NK-92 (cell line): ENCODE data around the gene CFAP77.

ENCODE experiments used
- DNase-seq: peaks from one replicate; lab custom pipeline; 2025; ENCODE audit not compliant: unreplicated experiment; lab: John Stamatoyannopoulos, UW

The CFAP77 gene

GRCh38 chr9:132407196-132407595 is 2.8 kb upstream of the CFAP77 start:
- no peak for DNase-seq

- DNase-seq: no peak
Measured at GRCh38 chr9:132408521-132408920, 1.5 kb upstream of the CFAP77 start.

GRCh38 chr9:132410642-132411041 is 631 bp downstream of the CFAP77 start:
- DNase-seq: no peak

GRCh38 chr9:132411091-132411508 is 1.1 kb downstream of the CFAP77 start:
- no peak for DNase-seq

DNA sequence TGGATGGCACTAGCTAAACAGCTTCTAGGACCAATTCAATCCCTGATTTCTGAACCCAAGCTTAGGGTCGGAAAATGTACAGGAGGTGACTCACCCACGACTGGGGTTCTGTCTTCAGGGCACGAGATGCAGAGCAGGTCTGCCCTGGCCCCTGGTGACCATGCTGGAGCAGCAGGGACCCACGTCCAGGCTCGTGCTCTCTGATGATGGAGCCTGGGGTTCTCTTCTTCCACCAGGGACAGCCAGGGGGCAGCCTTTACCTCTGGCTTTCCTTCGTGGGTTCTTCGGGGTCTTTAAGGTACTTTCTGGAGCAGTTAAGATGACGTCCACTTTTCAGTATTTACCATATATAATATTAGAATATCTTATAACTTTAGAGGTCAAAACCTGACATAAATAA is 2.1 kb downstream of the CFAP77 start:
- DNase-seq: no peak

- no peak for DNase-seq
Measured at GRCh38 chr9:132413926-132414325, 3.9 kb downstream of the CFAP77 start.

DNA sequence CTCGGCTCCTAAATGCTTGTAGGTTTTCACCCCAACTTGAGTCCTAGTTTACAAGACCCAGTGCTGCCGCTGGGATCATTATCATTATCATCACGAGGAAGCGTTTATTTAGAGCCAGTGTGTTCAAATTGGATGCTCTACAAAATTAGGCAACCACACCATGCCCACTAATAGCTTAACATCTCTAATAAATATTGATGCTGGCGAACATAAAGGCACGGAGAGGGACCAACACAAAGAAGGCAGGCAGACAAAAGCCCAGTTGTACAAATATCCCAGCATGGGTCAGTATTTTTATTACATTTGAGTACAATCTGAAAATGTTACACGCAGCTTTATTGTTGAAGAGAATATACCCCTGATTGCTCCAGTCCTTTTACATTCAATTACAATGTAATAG is 4.7 kb downstream of the CFAP77 start:
- DNase-seq: no peak

GRCh38 chr9:132415181-132415580 is 5.2 kb downstream of the CFAP77 start:
- DNase-seq: no peak

GRCh38 chr9:132418726-132419363 is 8.8 kb downstream of the CFAP77 start:
- DNase-seq: no peak

- no peak for DNase-seq
Measured at GRCh38 chr9:132422574-132422973, 12.6 kb downstream of the CFAP77 start.

GRCh38 chr9:132423503-132423902 is 13.5 kb downstream of the CFAP77 start:
- DNase-seq: no peak

- no peak for DNase-seq
Measured at GRCh38 chr9:132424857-132425674, 15.1 kb downstream of the CFAP77 start.

DNA sequence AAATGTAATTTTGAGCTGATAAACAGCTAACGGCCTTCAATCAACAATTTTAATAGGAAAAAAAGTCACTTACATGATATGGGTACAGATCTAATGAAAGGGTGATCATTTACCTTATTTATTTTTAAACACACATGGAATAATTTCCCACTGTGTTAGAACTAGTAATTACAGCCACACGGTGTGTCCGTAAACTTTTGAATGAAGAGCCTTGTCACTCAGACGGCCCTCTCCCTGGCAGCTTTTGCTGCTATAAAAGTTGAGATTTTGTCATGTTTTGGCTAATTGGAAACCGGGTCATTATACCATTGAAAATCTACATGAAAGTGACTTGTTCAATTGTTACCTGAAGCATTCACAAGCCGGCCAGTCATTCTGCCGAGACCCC is 15.7 kb downstream of the CFAP77 start:
- DNase-seq: no peak

DNA sequence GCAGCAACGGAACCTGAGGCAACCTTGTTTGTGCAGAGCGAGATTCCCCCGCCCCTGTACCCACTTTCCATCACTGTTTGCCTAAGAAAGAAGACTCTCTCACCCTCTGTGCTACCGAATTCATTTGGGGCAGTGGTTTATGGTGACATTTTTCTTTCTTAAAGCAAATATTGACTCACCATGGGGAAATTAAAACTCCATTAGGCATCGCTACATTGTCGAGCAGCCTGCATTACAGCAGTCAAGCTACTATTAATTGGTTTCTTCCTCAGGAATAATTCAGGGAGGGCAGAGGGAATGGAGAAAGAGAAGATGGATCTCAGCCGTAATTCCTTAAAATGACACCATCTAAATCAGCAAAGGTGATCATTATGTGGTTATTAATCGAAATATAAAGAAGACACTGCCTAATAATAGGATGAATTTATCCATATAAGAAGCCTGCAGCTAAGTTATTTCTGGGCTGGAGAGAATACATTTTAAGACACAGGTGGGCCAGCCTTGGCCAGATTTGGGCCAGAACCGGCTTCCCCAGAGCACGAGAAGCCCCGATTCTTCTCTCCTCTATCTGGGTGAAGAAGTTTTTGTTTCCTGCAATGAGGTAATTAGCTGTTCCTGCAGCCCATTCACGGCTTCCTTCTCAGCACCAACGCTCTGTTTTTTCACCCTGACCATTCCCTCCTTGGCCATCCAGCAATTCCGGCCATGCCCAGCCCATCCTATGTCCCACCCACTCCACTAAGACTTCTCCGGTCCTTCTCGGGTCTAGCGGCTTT is 16.8 kb downstream of the CFAP77 start:
- DNase-seq: no peak

DNA sequence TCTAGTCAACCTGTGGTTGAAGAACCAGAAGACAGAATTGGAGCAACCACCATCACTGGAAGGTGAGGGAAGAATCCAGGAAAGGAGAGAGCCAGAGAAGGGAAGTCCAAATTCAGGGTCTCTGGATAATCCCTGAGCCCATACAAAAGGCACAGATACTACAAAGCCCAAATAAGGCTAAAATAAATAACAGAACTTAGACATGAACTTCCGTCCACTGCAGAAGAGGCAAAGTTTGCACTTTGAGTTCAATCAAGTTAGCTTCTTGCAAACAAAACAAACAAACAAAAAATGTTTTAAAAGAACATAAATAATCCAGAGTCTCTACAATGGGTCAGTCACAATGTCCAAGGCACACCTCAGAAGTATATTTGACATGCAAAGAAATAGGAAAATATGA is 21.0 kb downstream of the CFAP77 start:
- DNase-seq: no peak

GRCh38 chr9:132434881-132435280 is 24.9 kb downstream of the CFAP77 start:
- DNase-seq: no peak

GRCh38 chr9:132439153-132439552 is 29.1 kb downstream of the CFAP77 start:
- no peak for DNase-seq

- DNase-seq: no peak
Measured at GRCh38 chr9:132440735-132441134, 30.7 kb downstream of the CFAP77 start.

DNA sequence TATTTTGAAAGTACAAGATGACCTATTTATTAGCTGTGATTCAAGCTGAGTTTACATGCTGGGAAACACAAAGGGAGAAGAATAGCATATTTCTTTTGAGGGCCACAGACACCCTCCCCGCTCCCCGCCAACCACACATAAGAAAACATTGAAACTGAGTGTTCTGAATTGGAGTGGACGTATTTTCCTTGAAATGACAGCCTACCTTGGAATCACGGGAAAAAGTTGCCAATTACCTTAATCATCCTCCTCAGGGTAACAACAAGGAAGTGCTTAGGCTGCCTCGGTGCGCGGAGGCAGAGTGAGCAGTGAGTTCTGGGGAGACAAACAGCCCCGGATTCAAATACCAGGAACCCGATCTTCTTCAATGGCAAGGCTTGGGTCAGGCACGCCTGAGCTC is 31.4 kb downstream of the CFAP77 start:
- DNase-seq: no peak

GRCh38 chr9:132443951-132444607 is 34.1 kb downstream of the CFAP77 start:
- no peak for DNase-seq

DNA sequence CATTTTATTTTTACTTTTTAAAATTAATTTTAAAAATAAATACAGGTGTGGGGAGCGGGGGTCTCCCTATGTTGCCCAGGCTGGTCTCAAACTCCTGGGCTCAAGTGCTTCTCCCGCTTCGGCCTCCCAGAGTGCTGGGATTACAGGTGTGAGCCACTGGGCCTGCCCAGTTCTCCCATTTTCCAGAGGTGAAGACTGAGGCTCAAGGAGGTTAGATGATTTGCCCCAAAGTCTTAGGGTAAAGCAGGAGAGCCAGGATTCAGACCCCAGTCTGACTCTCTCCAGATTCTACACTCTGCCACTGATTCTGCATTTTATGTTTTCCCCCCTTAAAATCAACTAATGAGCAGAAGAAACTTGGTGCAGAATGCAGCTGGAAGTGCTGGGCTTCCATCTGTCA is 36.9 kb downstream of the CFAP77 start:
- no peak for DNase-seq
